Parathyroid adenoma (tissue), 2 donors: ENCODE data around the gene HLA-E.

Experiments
- H2AFZ ChIP-seq: fragments of 300-600 bp; sonication (generic); one replicate; pipeline ENCODE4 v1.7.0; 2017; ENCODE audit warnings: antibody characterized with exemption, mild to moderate bottlenecking
- H3K27ac ChIP-seq: fragments of 300-600 bp; sonication (generic); one replicate; pipeline ENCODE4 v1.7.0; 2017
- H3K27me3 ChIP-seq: fragments of 300-600 bp; sonication (generic); one replicate; pipeline ENCODE4 v1.7.0; 2017; ENCODE audit warnings: low read length; ENCODE audit not compliant: control insufficient read depth, insufficient read depth
- H3K36me3 ChIP-seq: fragments of 300-600 bp; sonication (generic); one replicate; pipeline ENCODE4 v1.7.0; 2017; ENCODE audit warnings: low read length; ENCODE audit not compliant: control insufficient read depth, insufficient read depth
- H3K4me1 ChIP-seq: fragments of 300-600 bp; sonication (generic); one replicate; pipeline ENCODE4 v1.7.0; 2017; ENCODE audit warnings: control low read depth
- H3K4me2 ChIP-seq: fragments of 300-600 bp; sonication (generic); one replicate; pipeline ENCODE4 v1.7.0; 2017; ENCODE audit warnings: low read length
- H3K4me3 ChIP-seq: fragments of 300-600 bp; sonication (generic); one replicate; pipeline ENCODE4 v1.7.0; 2017; ENCODE audit warnings: low read depth, low read length
- H3K79me2 ChIP-seq: fragments of 300-600 bp; sonication (generic); one replicate; pipeline ENCODE4 v1.7.0; 2017; ENCODE audit warnings: control low read depth
- H3K9ac ChIP-seq: fragments of 300-600 bp; sonication (generic); one replicate; pipeline ENCODE4 v1.7.0; 2017; ENCODE audit warnings: mild to moderate bottlenecking
- H3K9me3 ChIP-seq: fragments of 300-600 bp; sonication (generic); one replicate; pipeline ENCODE4 v1.7.0; 2017; ENCODE audit warnings: low read length; ENCODE audit not compliant: control insufficient read depth
- TF ChIP-seq, protein P1 (sequence below): fragments of 300-600 bp; sonication (generic); IDR thresholded peaks from one replicate; pipeline ENCODE4 v1.7.0; 2017; ENCODE audit warnings: antibody characterized with exemption, mild to moderate bottlenecking
- donor health status: primary hyperparathyroidism.

The HLA-E gene

DNA sequence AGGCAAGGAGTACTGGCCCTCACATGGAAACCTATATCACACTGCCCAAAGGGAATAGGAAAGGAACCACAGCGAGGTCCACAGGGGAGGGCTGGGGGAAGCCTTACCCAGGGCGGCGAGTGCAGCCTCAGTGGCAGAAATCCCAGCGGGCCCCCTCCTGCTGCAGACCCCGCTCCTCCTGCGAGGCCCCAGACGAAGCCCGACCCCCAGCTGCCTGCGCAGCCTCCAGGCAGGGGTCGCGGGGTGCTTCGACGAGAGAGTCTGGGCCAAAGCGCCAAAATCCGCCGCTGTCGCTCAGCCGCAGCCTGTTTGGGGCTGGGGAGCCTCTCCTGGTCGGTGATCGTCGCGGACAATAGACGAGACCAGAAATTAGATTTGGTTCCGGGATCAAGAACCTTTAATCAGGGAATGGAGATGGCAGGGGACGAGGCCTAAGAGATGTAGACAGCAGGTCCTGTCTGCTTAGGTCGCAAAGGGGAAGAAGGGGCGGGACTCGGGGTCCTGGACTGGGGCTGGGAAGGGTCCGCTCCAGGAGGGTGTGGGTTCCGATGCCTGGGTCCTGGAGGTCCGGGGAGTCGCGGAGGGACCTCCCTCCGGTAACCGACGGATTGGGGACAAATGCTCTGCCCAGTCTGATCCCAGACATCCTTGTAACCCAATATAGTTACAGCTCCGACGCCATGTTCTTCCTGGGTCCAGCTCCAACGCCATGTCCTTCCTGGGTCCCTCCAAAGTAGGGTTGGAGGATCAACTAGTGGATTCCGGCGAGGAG is 36.4 kb upstream of the HLA-E start:
- no peaks in the 10 kb centered on the region for H3K4me1 ChIP-seq
- H3K9me3 ChIP-seq = no peaks in the 10 kb centered on the region
- TF ChIP-seq, protein P1, sequence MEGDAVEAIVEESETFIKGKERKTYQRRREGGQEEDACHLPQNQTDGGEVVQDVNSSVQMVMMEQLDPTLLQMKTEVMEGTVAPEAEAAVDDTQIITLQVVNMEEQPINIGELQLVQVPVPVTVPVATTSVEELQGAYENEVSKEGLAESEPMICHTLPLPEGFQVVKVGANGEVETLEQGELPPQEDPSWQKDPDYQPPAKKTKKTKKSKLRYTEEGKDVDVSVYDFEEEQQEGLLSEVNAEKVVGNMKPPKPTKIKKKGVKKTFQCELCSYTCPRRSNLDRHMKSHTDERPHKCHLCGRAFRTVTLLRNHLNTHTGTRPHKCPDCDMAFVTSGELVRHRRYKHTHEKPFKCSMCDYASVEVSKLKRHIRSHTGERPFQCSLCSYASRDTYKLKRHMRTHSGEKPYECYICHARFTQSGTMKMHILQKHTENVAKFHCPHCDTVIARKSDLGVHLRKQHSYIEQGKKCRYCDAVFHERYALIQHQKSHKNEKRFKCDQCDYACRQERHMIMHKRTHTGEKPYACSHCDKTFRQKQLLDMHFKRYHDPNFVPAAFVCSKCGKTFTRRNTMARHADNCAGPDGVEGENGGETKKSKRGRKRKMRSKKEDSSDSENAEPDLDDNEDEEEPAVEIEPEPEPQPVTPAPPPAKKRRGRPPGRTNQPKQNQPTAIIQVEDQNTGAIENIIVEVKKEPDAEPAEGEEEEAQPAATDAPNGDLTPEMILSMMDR = no peak
- no peaks in the 10 kb centered on the region for H3K27me3 ChIP-seq
- no peak overlapping the region for H2AFZ ChIP-seq
- H3K79me2 ChIP-seq = no peaks in the 10 kb centered on the region
- H3K4me2 ChIP-seq = peak overlapping the region; percentile 3
- H3K9ac ChIP-seq = no peak overlapping the region
- H3K36me3 ChIP-seq = no peaks in the 10 kb centered on the region
- no peak overlapping the region for H3K27ac ChIP-seq
- no peak overlapping the region for H3K4me3 ChIP-seq

DNA sequence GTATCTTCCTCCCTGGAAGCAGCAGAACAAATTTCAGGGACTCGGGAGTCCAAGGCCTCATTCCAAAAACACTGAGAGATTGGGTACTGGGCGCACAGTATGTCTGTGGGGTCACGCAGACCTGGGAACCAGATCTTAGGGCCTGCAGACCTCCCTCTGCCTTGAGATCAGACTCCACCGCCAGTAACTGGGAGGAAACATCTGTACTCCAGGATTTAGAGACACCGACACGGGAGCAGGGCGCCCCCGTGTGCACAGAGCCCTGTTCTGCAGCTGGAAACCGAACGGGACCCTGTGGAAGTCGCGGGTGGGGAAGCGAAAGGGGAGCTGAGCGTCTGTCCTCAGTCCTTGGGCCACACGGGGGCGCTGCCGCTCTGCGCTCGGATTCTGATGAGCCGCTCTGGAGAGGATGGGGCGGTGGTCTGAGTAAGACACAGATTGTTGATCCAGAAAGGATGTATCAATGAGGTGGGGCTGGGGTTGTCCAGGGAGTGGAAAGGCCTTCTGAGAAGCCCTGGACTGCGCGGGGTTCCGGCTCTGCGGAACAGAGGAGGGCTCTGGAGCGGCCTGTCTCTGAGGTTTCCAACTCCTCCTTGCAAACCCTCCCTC is 35.7 kb upstream of the HLA-E start:
- Histone ChIP-seq H3K27ac (no peak overlapping the region), H3K9me3 (no peaks in the 10 kb centered on the region), H3K27me3 (no peaks in the 10 kb centered on the region), H3K4me2 (peak overlapping the region; percentile 3), H2AFZ (no peak overlapping the region), H3K36me3 (no peaks in the 10 kb centered on the region), H3K4me1 (no peaks in the 10 kb centered on the region), H3K4me3 (no peak overlapping the region), H3K9ac (no peak overlapping the region), H3K79me2 (no peaks in the 10 kb centered on the region)
- TF ChIP-seq, protein P1 = peak; percentile 64

GRCh38 chr6:30459145-30459544 is 30.2 kb upstream of the HLA-E start:
- TF ChIP-seq, protein P1 = no peak
- H3K9ac ChIP-seq = no peak overlapping the region
- no peaks in the 10 kb centered on the region for H3K9me3 ChIP-seq
- no peak overlapping the region for H2AFZ ChIP-seq
- no peaks in the 10 kb centered on the region for H3K79me2 ChIP-seq
- H3K27me3 ChIP-seq = no peaks in the 10 kb centered on the region
- no peak overlapping the region for H3K27ac ChIP-seq
- H3K4me1 ChIP-seq = no peaks in the 10 kb centered on the region
- H3K4me3 ChIP-seq = no peak overlapping the region
- no peak overlapping the region for H3K4me2 ChIP-seq
- H3K36me3 ChIP-seq = no peaks in the 10 kb centered on the region

DNA sequence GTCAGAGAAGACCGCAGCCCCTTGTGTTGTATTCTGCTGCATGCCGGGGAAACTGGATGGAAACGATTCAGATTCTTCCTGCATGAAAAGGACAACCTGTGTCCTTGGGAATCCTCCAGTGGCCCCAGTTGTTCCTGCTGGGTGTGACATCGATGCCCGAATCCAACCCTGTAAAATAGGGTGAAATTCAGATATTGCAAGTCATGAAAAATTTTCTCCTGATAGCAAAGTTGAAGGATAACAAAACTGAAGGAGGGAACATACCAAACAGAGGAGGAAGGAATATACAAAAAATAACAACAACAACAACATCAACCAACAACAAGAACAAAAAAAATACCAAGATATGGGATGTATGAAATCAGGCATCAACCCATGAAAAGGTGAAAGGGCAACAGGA is 28.3 kb upstream of the HLA-E start:
- TF ChIP-seq, protein P1 = no peak
- H3K4me1 ChIP-seq = no peaks in the 10 kb centered on the region
- H3K9me3 ChIP-seq = no peaks in the 10 kb centered on the region
- no peak overlapping the region for H3K4me3 ChIP-seq
- H3K79me2 ChIP-seq = no peaks in the 10 kb centered on the region
- H3K27ac ChIP-seq = no peak overlapping the region
- no peaks in the 10 kb centered on the region for H3K27me3 ChIP-seq
- no peak overlapping the region for H3K4me2 ChIP-seq
- H2AFZ ChIP-seq = no peak overlapping the region
- H3K36me3 ChIP-seq = no peaks in the 10 kb centered on the region
- no peak overlapping the region for H3K9ac ChIP-seq

DNA sequence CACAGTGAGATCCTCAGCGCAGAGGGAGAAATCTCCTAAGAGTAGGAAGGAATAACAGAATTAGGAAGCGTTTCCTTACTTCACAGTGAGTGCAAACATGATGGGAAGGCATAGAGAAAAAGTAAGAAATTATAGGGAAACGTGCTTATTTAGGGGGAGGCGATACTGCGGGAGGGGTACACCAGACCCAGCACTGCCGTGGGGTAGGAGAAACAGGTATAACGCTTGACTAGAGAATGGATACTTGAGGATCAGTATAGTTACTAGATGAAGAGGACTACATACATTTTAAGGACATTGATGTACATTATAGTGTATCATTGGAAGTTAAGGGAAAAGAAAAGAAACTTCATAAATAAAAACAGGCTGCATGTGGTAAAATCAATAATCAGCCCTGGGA is 26.8 kb upstream of the HLA-E start:
- TF ChIP-seq, protein P1 = no peak
- Histone ChIP-seq H3K79me2 (no peaks in the 10 kb centered on the region), H3K4me1 (no peaks in the 10 kb centered on the region), H3K4me2 (no peak overlapping the region), H3K4me3 (no peak overlapping the region), H3K9ac (no peak overlapping the region), H3K27ac (no peak overlapping the region), H3K27me3 (no peaks in the 10 kb centered on the region), H3K9me3 (no peaks in the 10 kb centered on the region), H2AFZ (no peak overlapping the region), H3K36me3 (no peaks in the 10 kb centered on the region)
